Right lobe of liver (tissue), 4 donors: ENCODE data around the gene AADACL4.

Experiments used
- CTCF ChIP-seq, 4 donors: fragments of 200-600 bp in 3 of 4; fragments of 450-650 bp in 1 of 4; IDR thresholded peaks; one replicate each; pipeline versions ENCODE4 v1.5.1 to v1.8.0; 2016 to 2022; ENCODE audit warnings: antibody characterized with exemption in 4 of 4, mild to moderate bottlenecking in 2 of 4
- POLR2A ChIP-seq: fragments of 450-650 bp; IDR thresholded peaks from one replicate; pipeline ENCODE4 v1.6.1; 2017; ENCODE audit warnings: antibody characterized with exemption, mild to moderate bottlenecking
- donor health status: DM: no; HTN: no; CAD: no.
- donor health status: DM: no; HTN: no; CAD: no.
- donor health status: DM: no; HTN: yes; CAD: no.

- no peak for TF ChIP-seq CTCF (IDR thresholded peaks at IDR 0.05)
- TF ChIP-seq POLR2A: no peak
Measured at GRCh38 chr1:12607263-12607662, 36.6 kb upstream of the AADACL4 start.
